ENCODE data around the gene PSME3. TPM values are rescaled to one million over a fixed set of nuclear protein-coding genes. Genes with fewer than 3 reads are reported as not detected.
A peak's percentile ranks its signal among the peaks of the same experiment; 100 is the strongest.
"Not testable (repeated sequence)": the region's sequence is repeated elsewhere in the genome, so short reads cannot be mapped to it uniquely, and the experiment has no call there.

PSME3 gene
- total and polyA plus RNA-seq, 9 of the 15 experiments (the other 6 are each of a cell fraction or from before 2014, with no cell fraction given), result 31.2 to 275 (median 141) TPM

DNA sequence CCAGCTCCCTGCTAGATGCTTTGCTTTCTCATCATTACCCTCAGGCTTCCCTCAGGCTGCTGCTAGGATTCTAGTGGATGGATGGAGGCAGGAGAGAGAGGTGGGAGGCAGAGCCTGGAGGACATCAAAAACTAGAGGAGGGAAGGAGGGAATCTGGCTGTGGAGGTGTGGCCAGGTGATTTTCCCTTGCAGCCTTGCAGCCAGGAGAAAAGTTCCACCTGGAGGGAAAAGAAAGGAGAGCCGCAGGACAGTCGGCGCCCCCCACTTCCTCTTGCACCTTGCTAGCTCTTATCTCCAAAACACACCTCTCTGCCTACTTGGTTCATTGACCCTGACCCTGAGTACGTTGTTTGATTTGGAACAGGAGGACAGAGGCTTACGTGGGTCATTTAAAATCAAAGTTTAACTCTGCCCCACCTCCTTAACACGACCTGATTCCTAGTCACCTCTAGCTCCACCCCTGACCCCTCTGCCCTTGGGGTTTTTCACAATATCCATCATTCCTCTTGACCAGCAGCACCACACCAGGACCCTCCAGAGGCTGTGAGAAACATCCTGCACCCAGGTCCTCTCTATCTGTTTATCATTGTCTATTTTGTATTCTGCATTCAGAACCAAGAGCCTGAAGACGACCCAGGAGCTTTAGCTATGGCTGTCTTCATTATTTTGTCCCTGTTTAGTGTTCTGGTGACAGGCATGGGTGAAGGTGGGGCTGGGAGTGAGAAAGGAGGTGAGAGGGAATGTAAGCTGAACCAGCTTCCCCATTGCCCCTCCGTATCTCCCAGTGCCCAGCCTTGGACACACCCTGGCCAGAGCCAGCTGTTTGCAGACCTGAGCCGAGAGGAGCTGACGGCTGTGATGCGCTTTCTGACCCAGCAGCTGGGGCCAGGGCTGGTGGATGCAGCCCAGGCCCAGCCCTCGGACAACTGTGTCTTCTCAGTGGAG is 33.7 kb downstream of the PSME3 start:
- H3K27ac ChIP-seq (ENCODE audit: extremely low read depth, low read depth, low read length), result no peak overlapping the region
- ATAC-seq (no peak), FAIRE-seq (no peak), DNase-seq (ENCODE audit: extremely low read depth in 1 of 4, low spot score in 3 of 4) (no peak)
- H3K9me3 ChIP-seq (replicated peaks; ENCODE audit: control insufficient read depth, insufficient read depth, low read depth, low read length), result 0 out of 2 replicates have a peak, but pooled peaks cover 1% of the 10 kb centered on the region
- no peaks in the 10 kb centered on the region for H3K36me3 ChIP-seq (ENCODE audit: control insufficient read depth, insufficient read depth, low read length)
- in situ Hi-C loops (cut with MboI), result no loop called here
- peaks cover 0 to 5% of the 10 kb centered on the region in 2 experiments; a peak in 1 of 5 replicates for H3K4me1 ChIP-seq (replicated peaks in 1 of 2; ENCODE audit: control insufficient read depth in 2 of 2, insufficient read depth in 2 of 2, low read length in 2 of 2)
- WGBS (ENCODE audit: insufficient coverage, low coverage, missing lambda C conversion rate), result 1% methylated on average over 9 of the region's 12 CpGs
- no peak overlapping the region for H3K9ac ChIP-seq (ENCODE audit: insufficient read depth in 1 of 2, low read depth in 2 of 2, low read length in 2 of 2)
- no peaks in the 10 kb centered on the region for H3K79me2 ChIP-seq (ENCODE audit: control insufficient read depth, insufficient read depth, low read length)
- H3K4me2 ChIP-seq (ENCODE audit: insufficient read depth, low read length), result no peak overlapping the region
- intact Hi-C loops (cut with micrococcal nuclease), result no loop called here
- ChIA-PET CTCF (ENCODE audit: low intra/inter-chr PET ratio) (no interaction called here), POLR2A (interaction anchor here (0.5 to 2.0 kb wide), 4 partner anchors 9 to 1461 kb away, joined by 3 to 6 read pairs (median 3); no protein-coding TSS in a partner anchor)
- no peaks in the 10 kb centered on the region for H4K20me1 ChIP-seq (replicated peaks; ENCODE audit: control insufficient read depth, insufficient read depth, low read length)
- no peak overlapping the region for H2AFZ ChIP-seq (ENCODE audit: low read depth, low read length)
- no peak overlapping the region for H3K4me3 ChIP-seq
- no peaks in the 10 kb centered on the region for H3K9me1 ChIP-seq (ENCODE audit: control insufficient read depth, insufficient read depth, low read length)
- no TSS peak for BruUV-seq (replicated peaks)
- TF ChIP-seq CBFA2T3 (IDR thresholded peaks at IDR 0.05) (0 out of 2 replicates have a peak, but pooled peaks have one; percentile 10), KDM1A (IDR thresholded peaks at IDR 0.05) (peak in 1 of 2 experiments; percentile 19; a peak in 2 of 4 replicates), ZZZ3 (IDR thresholded peaks at IDR 0.05) (no peak)
- H3K27me3 ChIP-seq (ENCODE audit: control insufficient read depth in 2 of 2, insufficient read depth in 2 of 2, low read length in 2 of 2), result peaks cover 23 to 44% of the 10 kb centered on the region in 2 experiments; a peak in 4 of 5 replicates

DNA sequence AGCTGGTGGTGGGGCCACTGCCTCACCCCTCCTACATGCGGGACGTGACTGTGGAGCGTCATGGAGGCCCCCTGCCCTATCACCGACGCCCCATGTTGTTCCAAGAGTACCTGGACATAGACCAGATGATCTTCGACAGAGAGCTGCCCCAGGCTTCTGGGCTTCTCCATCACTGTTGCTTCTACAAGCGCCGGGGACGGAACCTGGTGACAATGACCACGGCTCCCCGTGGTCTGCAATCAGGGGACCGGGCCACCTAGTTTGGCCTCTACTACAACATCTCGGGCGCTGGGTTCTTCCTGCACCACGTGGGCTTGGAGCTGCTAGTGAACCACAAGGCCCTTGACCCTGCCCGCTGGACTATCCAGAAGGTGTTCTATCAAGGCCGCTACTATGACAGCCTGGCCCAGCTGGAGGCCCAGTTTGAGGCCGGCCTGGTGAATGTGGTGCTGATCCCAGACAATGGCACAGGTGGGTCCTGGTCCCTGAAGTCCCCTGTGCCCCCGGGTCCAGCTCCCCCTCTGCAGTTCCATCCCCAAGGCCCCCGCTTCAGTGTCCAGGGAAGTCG is 34.6 kb downstream of the PSME3 start:
- BruUV-seq (replicated peaks); FAIRE-seq; H4K20me1 ChIP-seq (replicated peaks; ENCODE audit: control insufficient read depth, insufficient read depth, low read length); H3K9me1 ChIP-seq (ENCODE audit: control insufficient read depth, insufficient read depth, low read length); ATAC-seq; H3K79me2 ChIP-seq (ENCODE audit: control insufficient read depth, insufficient read depth, low read length); POLR2A ChIA-PET; H3K9me3 ChIP-seq (replicated peaks; ENCODE audit: control insufficient read depth, insufficient read depth, low read depth, low read length); DNase-seq (ENCODE audit: extremely low read depth in 1 of 4, low spot score in 3 of 4); intact Hi-C loops (cut with micrococcal nuclease); H3K4me3 ChIP-seq; H3K27ac ChIP-seq (ENCODE audit: extremely low read depth, low read depth, low read length); H3K4me2 ChIP-seq (ENCODE audit: insufficient read depth, low read length); H3K36me3 ChIP-seq (ENCODE audit: control insufficient read depth, insufficient read depth, low read length); CTCF ChIA-PET (ENCODE audit: low intra/inter-chr PET ratio); in situ Hi-C loops (cut with MboI); H3K9ac ChIP-seq (ENCODE audit: insufficient read depth in 1 of 2, low read depth in 2 of 2, low read length in 2 of 2); H2AFZ ChIP-seq (ENCODE audit: low read depth, low read length): not testable (repeated sequence)
- Histone ChIP-seq H3K4me1 (replicated peaks in 1 of 2; ENCODE audit: control insufficient read depth in 2 of 2, insufficient read depth in 2 of 2, low read length in 2 of 2) (peaks cover 0 to 11% of the 10 kb centered on the region in 2 experiments; a peak in 1 of 5 replicates), H3K27me3 (ENCODE audit: control insufficient read depth in 2 of 2, insufficient read depth in 2 of 2, low read length in 2 of 2) (peaks cover 29 to 52% of the 10 kb centered on the region in 2 experiments; a peak in 4 of 5 replicates)
- WGBS (ENCODE audit: insufficient coverage, low coverage, missing lambda C conversion rate), result 31% methylated on average over 18 of the region's 21 CpGs

Data from K562 (cell line).